SK-N-SH (cell line): Measurements from ENCODE around the gene PTPN4. TPM values are rescaled to one million over a fixed set of nuclear protein-coding genes. Genes with fewer than 3 reads are reported as not detected.

Experiments
- CTCF ChIA-PET: fragments of 300-600, 350-600 bp; formaldehyde crosslinking; extraction: SDS; loops from one replicate; lab custom pipeline; 2021; lab: Yijun Ruan, JAX
- POLR2A ChIA-PET: fragments of 350-600 bp; sonication (Branson Sonifier 250); formaldehyde crosslinking; extraction: SDS; loops from one replicate; lab custom pipeline; 2020; ENCODE audit warnings: antibody characterized with exemption, inconsistent platforms; lab: Yijun Ruan, JAX
- DNase-seq: peaks from one replicate; pipeline ENCODE4 v3.0.0; 2012
- H2AFZ ChIP-seq: fragments of 200-600 bp; sonication (generic); 2 replicates; pipeline ENCODE4 v1.8.1; 2016; ENCODE audit warnings: antibody characterized with exemption, mild to moderate bottlenecking, low read depth
- H3F3A ChIP-seq: fragments of 200-600 bp; sonication (generic); replicated peaks from 2 replicates; pipeline ENCODE3; 2016; ENCODE audit warnings: antibody characterized with exemption, mild to moderate bottlenecking; ENCODE audit not compliant: insufficient read depth
- H3K27ac ChIP-seq, 2 experiments: fragments of 200-500 bp in 1 of 2; fragments of 200-600 bp in 1 of 2; sonication (Bioruptor generic) in 1 of 2; sonication (generic), shearing (Covaris generic) in 1 of 2; 2 replicates each; pipeline versions ENCODE4 v1.5.1 to v1.6.1; 2014 to 2016; ENCODE audit warnings: low read depth in 2 of 2, inconsistent platforms in 1 of 2, low read length in 1 of 2, mild to moderate bottlenecking in 1 of 2, mixed read lengths in 1 of 2
- H3K27me3 ChIP-seq: fragments of 200-600 bp; sonication (generic), shearing (Covaris generic); 2 replicates; pipeline ENCODE4 v1.6.1; 2016; ENCODE audit warnings: mixed run types; ENCODE audit not compliant: insufficient read depth
- H3K36me3 ChIP-seq, 2 experiments: fragments of 200-500 bp in 1 of 2; fragments of 200-600 bp in 1 of 2; sonication (Bioruptor generic) in 1 of 2; sonication (generic) in 1 of 2; replicated peaks in 1 of 2; 2 replicates each; pipeline versions ENCODE3 to v1.5.1; 2014 to 2016; ENCODE audit warnings: low read length in 1 of 2, mild to moderate bottlenecking in 1 of 2; ENCODE audit not compliant: insufficient read depth in 2 of 2, control insufficient read depth in 1 of 2
- H3K4me1 ChIP-seq, 2 experiments: fragments of 200-500 bp in 1 of 2; fragments of 200-600 bp in 1 of 2; sonication (Bioruptor generic) in 1 of 2; sonication (generic), shearing (Covaris generic) in 1 of 2; 2 replicates each; pipeline versions ENCODE4 v1.5.1 to v1.6.1; 2014 to 2016; ENCODE audit warnings: low read depth in 1 of 2, low read length in 1 of 2, mixed run types in 1 of 2; ENCODE audit not compliant: insufficient read depth in 2 of 2, control insufficient read depth in 1 of 2
- H3K4me2 ChIP-seq: fragments of 200-600 bp; sonication (generic), shearing (Covaris generic); 2 replicates; pipeline ENCODE4 v1.6.1; 2017; ENCODE audit warnings: mixed run types
- H3K4me3 ChIP-seq, 2 experiments: fragments of 200-500 bp in 1 of 2; fragments of 200-600 bp in 1 of 2; sonication (Bioruptor generic) in 1 of 2; sonication (generic), shearing (Covaris generic) in 1 of 2; 2 replicates each; pipeline versions ENCODE4 v1.5.1 to v1.8.1; 2014 to 2016; ENCODE audit warnings: low read depth in 2 of 2, inconsistent platforms in 1 of 2, low read length in 1 of 2, mild to moderate bottlenecking in 1 of 2, mixed read lengths in 1 of 2, moderate library complexity in 1 of 2
- H3K79me2 ChIP-seq: fragments of 200-600 bp; sonication (generic); 2 replicates; pipeline ENCODE4 v1.8.1; 2017; ENCODE audit warnings: mild to moderate bottlenecking; ENCODE audit not compliant: insufficient read depth
- H3K9ac ChIP-seq: fragments of 200-600 bp; sonication (generic); 2 replicates; pipeline ENCODE4 v1.6.1; 2017; ENCODE audit warnings: mixed run types
- H3K9me2 ChIP-seq: fragments of 200-600 bp; sonication (generic); 2 replicates; pipeline ENCODE4 v1.6.1; 2017; ENCODE audit warnings: mixed run types
- H3K9me3 ChIP-seq: fragments of 200-600 bp; sonication (generic); 2 replicates; pipeline ENCODE4 v1.6.1; 2017; ENCODE audit warnings: mixed run types, mild to moderate bottlenecking, moderate library complexity
- H4K20me1 ChIP-seq: fragments of 200-600 bp; sonication (generic); 2 replicates; pipeline ENCODE4 v1.6.1; 2017; ENCODE audit warnings: mild to moderate bottlenecking, mixed run types; ENCODE audit not compliant: insufficient read depth
- CHD2 ChIP-seq: fragments of 150-350 bp; IDR thresholded peaks from 2 replicates; pipeline ENCODE4 v1.6.1; 2018; ENCODE audit warnings: low read length; ENCODE audit not compliant: partially characterized antibody
- EP300 ChIP-seq, 2 experiments: IDR thresholded peaks; 2 replicates each; pipeline versions ENCODE4 v1.4.0 to v1.6.1; 2012; ENCODE audit warnings: borderline replicate concordance in 1 of 2, low read depth in 1 of 2, low read length in 1 of 2
- FOSL2 ChIP-seq: IDR thresholded peaks from 2 replicates; pipeline ENCODE4 v1.4.0; 2012; ENCODE audit warnings: low read depth, mild to moderate bottlenecking, moderate library complexity, borderline replicate concordance
- FOXM1 ChIP-seq: IDR thresholded peaks from 2 replicates; pipeline ENCODE4 v1.4.0; 2012; ENCODE audit warnings: low read depth, mild to moderate bottlenecking
- GABPA ChIP-seq: IDR thresholded peaks from 2 replicates; pipeline ENCODE4 v1.4.0; 2012; ENCODE audit warnings: low read depth, mild to moderate bottlenecking
- IRF3 ChIP-seq: fragments of 150-350 bp; IDR thresholded peaks from 2 replicates; pipeline ENCODE4 v1.6.1; 2016; ENCODE audit warnings: mild to moderate bottlenecking, low read depth, low read length
- JUND ChIP-seq: IDR thresholded peaks from 2 replicates; pipeline ENCODE4 v1.4.0; 2012
- RCOR1 ChIP-seq: fragments of 150-350 bp; IDR thresholded peaks from 2 replicates; pipeline ENCODE4 v1.6.1; 2017; ENCODE audit warnings: antibody characterized with exemption, low read length
- RFX5 ChIP-seq: IDR thresholded peaks from 2 replicates; pipeline ENCODE4 v1.6.1; 2012; ENCODE audit warnings: mild to moderate bottlenecking, improper control_type of control experiment, low read length
- SIN3A ChIP-seq: IDR thresholded peaks from 2 replicates; pipeline ENCODE4 v1.6.1; 2012; ENCODE audit warnings: low read depth, mild to moderate bottlenecking, low read length, moderate library complexity, borderline replicate concordance
- TAF1 ChIP-seq: IDR thresholded peaks from 2 replicates; pipeline ENCODE4 v1.6.1; 2012; ENCODE audit warnings: low read depth, mild to moderate bottlenecking, low read length, moderate library complexity, borderline replicate concordance
- TCF12 ChIP-seq: IDR thresholded peaks from 2 replicates; pipeline ENCODE4 v1.4.0; 2012
- TEAD4 ChIP-seq: IDR thresholded peaks from 2 replicates; pipeline ENCODE4 v1.4.0; 2012; ENCODE audit warnings: mild to moderate bottlenecking, borderline replicate concordance; ENCODE audit not compliant: insufficient read depth
- YY1 ChIP-seq: IDR thresholded peaks from 2 replicates; pipeline ENCODE4 v1.4.0; 2012; ENCODE audit warnings: low read depth, mild to moderate bottlenecking
- WGBS: methylation state at CpG from one replicate; pipeline ENCODE4 v1.1.6; 2017; ENCODE audit warnings: low lambda C conversion rate; 5-methylcytosine and 5-hydroxymethylcytosine counted together
- polyA plus RNA-seq, 3 experiments: library from polyadenylated mRNA; depleted of rRNA; stranded (reverse); fragments of >200 nt; gene quantifications; 2 replicates each; pipeline ENCODE4 v1.2.3, GENCODE V29; 2012
- TF ChIP-seq, protein P1 (sequence below): IDR thresholded peaks from 2 replicates; pipeline ENCODE4; 2012
- TF ChIP-seq, protein P2 (sequence below): IDR thresholded peaks from 2 replicates; pipeline ENCODE4 v1.4.0; 2012; ENCODE audit warnings: low read depth, borderline replicate concordance

Gene PTPN4
- polyA plus RNA-seq, 1 of the 3 experiments (the other 2 are of a cell fraction) = 6.2 TPM

DNA sequence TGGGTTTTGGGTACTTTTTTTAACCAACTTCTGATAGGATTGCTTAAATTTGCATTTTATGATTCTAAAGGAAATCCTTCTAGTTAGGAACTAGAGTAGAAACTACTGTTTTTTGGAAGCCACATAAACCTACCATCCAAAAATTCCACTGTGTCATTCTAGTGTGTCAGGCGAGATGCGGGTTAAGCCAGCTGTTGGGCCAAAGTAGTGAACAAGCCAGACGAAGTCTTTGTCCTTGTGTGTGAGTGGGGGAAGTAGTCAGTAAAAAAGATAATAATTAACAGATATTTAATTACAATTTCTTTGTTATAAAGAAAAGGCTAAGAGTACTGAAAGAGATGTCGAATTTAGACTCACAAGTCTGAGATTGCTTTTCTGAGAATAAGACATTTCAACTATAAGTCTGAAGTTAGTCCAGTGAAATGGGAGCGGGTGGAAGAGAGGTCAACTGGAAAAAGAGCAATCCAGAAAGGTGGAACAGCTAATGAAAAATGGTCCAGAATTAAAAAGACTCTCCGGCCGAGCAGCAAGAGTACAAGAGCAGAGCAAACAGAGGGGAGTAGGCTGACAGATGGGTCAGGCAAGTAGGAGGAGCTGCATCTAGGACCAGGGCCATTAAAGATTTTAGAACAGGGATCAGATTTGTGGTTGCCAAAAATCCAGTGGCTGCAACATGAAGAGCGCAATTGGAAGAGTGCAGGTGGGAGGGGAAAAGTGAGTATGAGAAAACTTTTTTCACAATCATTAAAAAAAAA lies 254.7 kb downstream of the PTPN4 start:
- Histone ChIP-seq H2AFZ (no peak overlapping the region), H3K4me2 (peak overlapping the region; percentile 79), H4K20me1 (0 out of 2 replicates have a peak, but pooled peaks cover 4% of the 10 kb centered on the region), H3K4me3 (peak overlapping the region; percentile 78 to 90; a peak in 3 of 4 replicates), H3K27ac (no peak overlapping the region; a peak in 1 of 4 replicates), H3F3A (peaks cover 3% of the 10 kb centered on the region), H3K9ac (no peak overlapping the region), H3K4me1 (peaks cover 7 to 13% of the 10 kb centered on the region in 2 experiments; a peak in 3 of 4 replicates), H3K9me3 (no peaks in the 10 kb centered on the region), H3K79me2 (peaks cover 19% of the 10 kb centered on the region), H3K36me3 (no peaks in the 10 kb centered on the region), H3K9me2 (no peaks in the 10 kb centered on the region), H3K27me3 (no peaks in the 10 kb centered on the region)
- WGBS = 91% methylated on average over 8 of the region's 8 CpGs
- ChIA-PET CTCF (interaction anchor here (0.7 kb wide), 1 partner anchor 59 kb away, joined by 5 read pairs; no protein-coding TSS in a partner anchor), POLR2A (no interaction called here)
- TF ChIP-seq CHD2 = no peak
- TF ChIP-seq, protein P1, sequence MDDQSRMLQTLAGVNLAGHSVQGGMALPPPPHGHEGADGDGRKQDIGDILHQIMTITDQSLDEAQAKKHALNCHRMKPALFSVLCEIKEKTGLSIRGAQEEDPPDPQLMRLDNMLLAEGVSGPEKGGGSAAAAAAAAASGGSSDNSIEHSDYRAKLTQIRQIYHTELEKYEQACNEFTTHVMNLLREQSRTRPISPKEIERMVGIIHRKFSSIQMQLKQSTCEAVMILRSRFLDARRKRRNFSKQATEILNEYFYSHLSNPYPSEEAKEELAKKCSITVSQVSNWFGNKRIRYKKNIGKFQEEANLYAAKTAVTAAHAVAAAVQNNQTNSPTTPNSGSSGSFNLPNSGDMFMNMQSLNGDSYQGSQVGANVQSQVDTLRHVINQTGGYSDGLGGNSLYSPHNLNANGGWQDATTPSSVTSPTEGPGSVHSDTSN = no peak
- TF ChIP-seq SIN3A = no peak
- no peak for TF ChIP-seq TCF12
- TF ChIP-seq JUND = no peak
- TF ChIP-seq RFX5 = no peak
- TF ChIP-seq FOSL2 = no peak
- TF ChIP-seq FOXM1 = no peak
- no peak for TF ChIP-seq YY1
- TF ChIP-seq RCOR1 = no peak
- DNase-seq = peak; percentile 33

DNA sequence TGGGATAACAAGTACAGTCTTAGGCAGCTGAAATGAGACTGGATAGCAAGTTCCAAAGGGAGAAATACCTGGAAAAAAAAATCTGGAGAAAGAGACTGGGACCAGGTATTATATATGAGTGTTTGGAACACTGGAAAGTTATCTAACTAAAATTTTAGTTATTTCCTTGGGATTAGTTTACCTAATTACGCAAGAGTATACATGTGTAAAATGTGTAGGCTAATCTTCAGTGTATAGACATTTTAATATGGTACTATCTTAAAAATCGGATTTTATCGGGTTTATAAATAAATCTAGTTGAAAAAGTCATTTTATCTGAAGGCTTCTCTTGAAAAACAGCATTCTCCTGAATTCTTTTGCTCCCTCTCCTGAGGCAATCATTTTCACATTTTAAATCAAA lies 257.1 kb downstream of the PTPN4 start:
- no peaks in the 10 kb centered on the region for H3K27me3 ChIP-seq
- POLR2A ChIA-PET = no interaction called here
- 90% methylated on average over 3 of the region's 3 CpGs for WGBS
- H2AFZ ChIP-seq = no peak overlapping the region
- H3K79me2 ChIP-seq = peaks cover 19% of the 10 kb centered on the region
- H3K9me3 ChIP-seq = no peaks in the 10 kb centered on the region
- peaks cover 0 to 6% of the 10 kb centered on the region in 2 experiments for H3K36me3 ChIP-seq
- no peak overlapping the region for H3K4me3 ChIP-seq
- no peak overlapping the region for H3K27ac ChIP-seq
- peaks cover 7 to 13% of the 10 kb centered on the region in 2 experiments; a peak in 3 of 4 replicates for H3K4me1 ChIP-seq
- no peak overlapping the region for H3K9ac ChIP-seq
- H3K4me2 ChIP-seq = no peak overlapping the region
- 0 out of 2 replicates have a peak, but pooled peaks cover 4% of the 10 kb centered on the region for H4K20me1 ChIP-seq
- no peak for DNase-seq
- peaks cover 3% of the 10 kb centered on the region for H3F3A ChIP-seq
- no peaks in the 10 kb centered on the region for H3K9me2 ChIP-seq
- TF ChIP-seq TEAD4 (no peak), FOXM1 (no peak), EP300 (IDR thresholded peaks at IDR 0.05; ENCODE audit: borderline replicate concordance in 1 of 2, low read depth in 1 of 2, low read length in 1 of 2) (no peak), TAF1 (no peak), FOSL2 (no peak), GABPA (no peak), IRF3 (no peak), YY1 (no peak)
- TF ChIP-seq, protein P2, sequence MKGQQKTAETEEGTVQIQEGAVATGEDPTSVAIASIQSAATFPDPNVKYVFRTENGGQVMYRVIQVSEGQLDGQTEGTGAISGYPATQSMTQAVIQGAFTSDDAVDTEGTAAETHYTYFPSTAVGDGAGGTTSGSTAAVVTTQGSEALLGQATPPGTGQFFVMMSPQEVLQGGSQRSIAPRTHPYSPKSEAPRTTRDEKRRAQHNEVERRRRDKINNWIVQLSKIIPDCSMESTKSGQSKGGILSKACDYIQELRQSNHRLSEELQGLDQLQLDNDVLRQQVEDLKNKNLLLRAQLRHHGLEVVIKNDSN = no peak
- TF ChIP-seq, all 33 proteins: peak for 0
- CTCF ChIA-PET = interaction anchor here (1.9 kb wide), 1 partner anchor 158 kb away, joined by 4 read pairs; no protein-coding TSS in a partner anchor
